ENCODE measurements around the gene COPB1. TPM values are rescaled to one million over a fixed set of nuclear protein-coding genes. Genes with fewer than 3 reads are reported as not detected.

The COPB1 gene
- polyA plus RNA-seq, 1 of the 3 experiments (the other 2 are of a cell fraction): 81.0 TPM

GRCh38 chr11:14422052-14422813 lies 77.4 kb downstream of the COPB1 start:
- Histone ChIP-seq H2AFZ (ENCODE audit: low read depth) (no peak overlapping the region), H3K4me3 (ENCODE audit: low read depth in 2 of 2, low read length in 1 of 2) (no peak overlapping the region), H4K20me1 (ENCODE audit: insufficient read depth) (no peaks in the 10 kb centered on the region), H3K9me2 (no peaks in the 10 kb centered on the region), H3K4me2 (peak overlapping the region; percentile 30; the same call in 1 of the 2 replicates), H3F3A (replicated peaks; ENCODE audit: insufficient read depth) (no peaks in the 10 kb centered on the region), H3K9ac (peak overlapping the region; percentile 17; the same call in 1 of the 2 replicates), H3K4me1 (ENCODE audit: control insufficient read depth in 1 of 2, insufficient read depth in 2 of 2, low read depth in 1 of 2, low read length in 1 of 2) (peaks cover 9 to 36% of the 10 kb centered on the region in 2 experiments; a peak in 3 of 4 replicates), H3K27me3 (ENCODE audit: insufficient read depth) (no peaks in the 10 kb centered on the region), H3K79me2 (ENCODE audit: insufficient read depth) (no peaks in the 10 kb centered on the region), H3K27ac (ENCODE audit: low read depth in 2 of 2, low read length in 1 of 2) (peak overlapping the region in 1 of 2 experiments; percentile 82; a peak in 3 of 4 replicates), H3K9me3 (no peaks in the 10 kb centered on the region), H3K36me3 (replicated peaks in 1 of 2; ENCODE audit: control insufficient read depth in 1 of 2, insufficient read depth in 2 of 2, low read length in 1 of 2) (no peaks in the 10 kb centered on the region)
- WGBS (ENCODE audit: low lambda C conversion rate): 17% methylated on average over 14 of the region's 15 CpGs
- POLR2A ChIA-PET: no interaction called here
- CTCF ChIA-PET: interaction anchor here (0.8 to 8.8 kb wide), 5 partner anchors 31 to 120 kb away, joined by 3 to 62 read pairs (median 6); no protein-coding TSS in a partner anchor
- DNase-seq: peak; percentile 69
- TF ChIP-seq GATA2 (CRISPR knock-in tag; IDR thresholded peaks at IDR 0.05) (no peak), JUND (IDR thresholded peaks at IDR 0.05) (peak; percentile 99), GABPA (IDR thresholded peaks at IDR 0.05; ENCODE audit: low read depth) (peak; percentile 34; the same call in 1 of the 2 replicates), RCOR1 (IDR thresholded peaks at IDR 0.05; ENCODE audit: low read length) (peak; percentile 43; the same call in 1 of the 2 replicates), RFX5 (IDR thresholded peaks at IDR 0.05; ENCODE audit: low read length) (no peak), TCF12 (IDR thresholded peaks at IDR 0.05) (peak; percentile 98), MEF2A (IDR thresholded peaks at IDR 0.05; ENCODE audit: borderline replicate concordance, low read depth) (peak; percentile 82; the same call in 1 of the 2 replicates), POLR2AphosphoS5 (IDR thresholded peaks at IDR 0.05; ENCODE audit: low read depth, low read length) (peak; percentile 84), RAD21 (IDR thresholded peaks at IDR 0.05; ENCODE audit: low read length) (no peak), NRF1 (IDR thresholded peaks at IDR 0.05; ENCODE audit: low read depth, low read length) (no peak), SIN3A (IDR thresholded peaks at IDR 0.05; ENCODE audit: borderline replicate concordance, low read depth, low read length) (peak; percentile 95), NFIC (IDR thresholded peaks at IDR 0.05; ENCODE audit: borderline replicate concordance) (peak; percentile 98), USF2 (IDR thresholded peaks at IDR 0.05; ENCODE audit: borderline replicate concordance, low read depth, low read length) (no peak), USF1 (IDR thresholded peaks at IDR 0.05; ENCODE audit: borderline replicate concordance, low read depth) (peak; percentile 66; the same call in 1 of the 2 replicates), ZBTB33 (IDR thresholded peaks at IDR 0.05; ENCODE audit: borderline replicate concordance, low read depth) (peak; percentile 87; the same call in 1 of the 2 replicates), CHD2 (IDR thresholded peaks at IDR 0.05; ENCODE audit: low read length, partially characterized antibody) (peak; percentile 15), MAX (IDR thresholded peaks at IDR 0.05; ENCODE audit: low read depth) (peak; percentile 89), FOXM1 (IDR thresholded peaks at IDR 0.05; ENCODE audit: low read depth) (peak; percentile 64; the same call in 1 of the 2 replicates), EP300 (IDR thresholded peaks at IDR 0.05; ENCODE audit: borderline replicate concordance in 1 of 2, low read depth in 1 of 2, low read length in 1 of 2) (peak; percentile 27 to 99; a peak in 3 of 4 replicates), EZH2phosphoT487 (IDR thresholded peaks at IDR 0.05; ENCODE audit: borderline replicate concordance, low read depth) (no peak), FOXJ3 (CRISPR knock-in tag; IDR thresholded peaks at IDR 0.05) (no peak), ELF1 (IDR thresholded peaks at IDR 0.05) (0 out of 2 replicates have a peak, but pooled peaks have one; percentile 32)
- TF ChIP-seq, protein P1, sequence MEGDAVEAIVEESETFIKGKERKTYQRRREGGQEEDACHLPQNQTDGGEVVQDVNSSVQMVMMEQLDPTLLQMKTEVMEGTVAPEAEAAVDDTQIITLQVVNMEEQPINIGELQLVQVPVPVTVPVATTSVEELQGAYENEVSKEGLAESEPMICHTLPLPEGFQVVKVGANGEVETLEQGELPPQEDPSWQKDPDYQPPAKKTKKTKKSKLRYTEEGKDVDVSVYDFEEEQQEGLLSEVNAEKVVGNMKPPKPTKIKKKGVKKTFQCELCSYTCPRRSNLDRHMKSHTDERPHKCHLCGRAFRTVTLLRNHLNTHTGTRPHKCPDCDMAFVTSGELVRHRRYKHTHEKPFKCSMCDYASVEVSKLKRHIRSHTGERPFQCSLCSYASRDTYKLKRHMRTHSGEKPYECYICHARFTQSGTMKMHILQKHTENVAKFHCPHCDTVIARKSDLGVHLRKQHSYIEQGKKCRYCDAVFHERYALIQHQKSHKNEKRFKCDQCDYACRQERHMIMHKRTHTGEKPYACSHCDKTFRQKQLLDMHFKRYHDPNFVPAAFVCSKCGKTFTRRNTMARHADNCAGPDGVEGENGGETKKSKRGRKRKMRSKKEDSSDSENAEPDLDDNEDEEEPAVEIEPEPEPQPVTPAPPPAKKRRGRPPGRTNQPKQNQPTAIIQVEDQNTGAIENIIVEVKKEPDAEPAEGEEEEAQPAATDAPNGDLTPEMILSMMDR (IDR thresholded peaks at IDR 0.05): no peak
- TF ChIP-seq, protein P2, sequence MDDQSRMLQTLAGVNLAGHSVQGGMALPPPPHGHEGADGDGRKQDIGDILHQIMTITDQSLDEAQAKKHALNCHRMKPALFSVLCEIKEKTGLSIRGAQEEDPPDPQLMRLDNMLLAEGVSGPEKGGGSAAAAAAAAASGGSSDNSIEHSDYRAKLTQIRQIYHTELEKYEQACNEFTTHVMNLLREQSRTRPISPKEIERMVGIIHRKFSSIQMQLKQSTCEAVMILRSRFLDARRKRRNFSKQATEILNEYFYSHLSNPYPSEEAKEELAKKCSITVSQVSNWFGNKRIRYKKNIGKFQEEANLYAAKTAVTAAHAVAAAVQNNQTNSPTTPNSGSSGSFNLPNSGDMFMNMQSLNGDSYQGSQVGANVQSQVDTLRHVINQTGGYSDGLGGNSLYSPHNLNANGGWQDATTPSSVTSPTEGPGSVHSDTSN (IDR thresholded peaks at IDR 0.05): peak; percentile 94
- TF ChIP-seq, protein P3, sequence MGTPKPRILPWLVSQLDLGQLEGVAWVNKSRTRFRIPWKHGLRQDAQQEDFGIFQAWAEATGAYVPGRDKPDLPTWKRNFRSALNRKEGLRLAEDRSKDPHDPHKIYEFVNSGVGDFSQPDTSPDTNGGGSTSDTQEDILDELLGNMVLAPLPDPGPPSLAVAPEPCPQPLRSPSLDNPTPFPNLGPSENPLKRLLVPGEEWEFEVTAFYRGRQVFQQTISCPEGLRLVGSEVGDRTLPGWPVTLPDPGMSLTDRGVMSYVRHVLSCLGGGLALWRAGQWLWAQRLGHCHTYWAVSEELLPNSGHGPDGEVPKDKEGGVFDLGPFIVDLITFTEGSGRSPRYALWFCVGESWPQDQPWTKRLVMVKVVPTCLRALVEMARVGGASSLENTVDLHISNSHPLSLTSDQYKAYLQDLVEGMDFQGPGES (IDR thresholded peaks at IDR 0.05; ENCODE audit: low read depth, low read length): no peak
